GM21423 (cell line): ENCODE results near the gene TESK2.
"Not testable (repeated sequence)": the region's sequence is repeated elsewhere in the genome, so short reads cannot be mapped to it uniquely, and the experiment has no call there.

Experiments
- ATAC-seq: cut with Tn5 transposase; IDR thresholded peaks from one replicate; pipeline ENCODE4 v1.9.1; 2021; ENCODE audit warnings: mild to moderate bottlenecking, moderate library complexity; ENCODE audit not compliant: unreplicated experiment

The TESK2 gene

GRCh38 chr1:45510036-45510971, 19.3 kb upstream of the TESK2 start:
- no peak for ATAC-seq

- ATAC-seq: no peak
Observed at GRCh38 chr1:45508295-45509151, 17.6 kb upstream of the TESK2 start.

DNA sequence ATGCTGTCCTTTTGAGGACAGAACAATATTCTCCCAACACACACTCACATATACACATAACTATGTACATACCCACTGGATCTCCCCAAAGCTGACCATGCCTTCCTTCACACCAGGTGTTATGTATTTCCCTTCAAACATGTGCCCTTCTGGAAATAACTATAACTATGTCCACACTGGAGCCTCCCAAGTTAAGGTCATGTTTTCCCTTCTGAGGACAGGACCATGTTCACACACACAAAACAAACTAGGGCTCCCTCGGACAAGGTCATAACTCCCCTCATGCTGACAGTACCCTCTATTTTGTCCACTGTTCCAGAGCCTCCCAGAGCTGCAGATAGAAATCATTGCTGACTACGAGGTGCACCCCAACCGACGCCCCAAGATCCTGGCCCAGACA, 16.9 kb upstream of the TESK2 start:
- no peak for ATAC-seq

GRCh38 chr1:45507195-45507594, 16.2 kb upstream of the TESK2 start:
- ATAC-seq: no peak

DNA sequence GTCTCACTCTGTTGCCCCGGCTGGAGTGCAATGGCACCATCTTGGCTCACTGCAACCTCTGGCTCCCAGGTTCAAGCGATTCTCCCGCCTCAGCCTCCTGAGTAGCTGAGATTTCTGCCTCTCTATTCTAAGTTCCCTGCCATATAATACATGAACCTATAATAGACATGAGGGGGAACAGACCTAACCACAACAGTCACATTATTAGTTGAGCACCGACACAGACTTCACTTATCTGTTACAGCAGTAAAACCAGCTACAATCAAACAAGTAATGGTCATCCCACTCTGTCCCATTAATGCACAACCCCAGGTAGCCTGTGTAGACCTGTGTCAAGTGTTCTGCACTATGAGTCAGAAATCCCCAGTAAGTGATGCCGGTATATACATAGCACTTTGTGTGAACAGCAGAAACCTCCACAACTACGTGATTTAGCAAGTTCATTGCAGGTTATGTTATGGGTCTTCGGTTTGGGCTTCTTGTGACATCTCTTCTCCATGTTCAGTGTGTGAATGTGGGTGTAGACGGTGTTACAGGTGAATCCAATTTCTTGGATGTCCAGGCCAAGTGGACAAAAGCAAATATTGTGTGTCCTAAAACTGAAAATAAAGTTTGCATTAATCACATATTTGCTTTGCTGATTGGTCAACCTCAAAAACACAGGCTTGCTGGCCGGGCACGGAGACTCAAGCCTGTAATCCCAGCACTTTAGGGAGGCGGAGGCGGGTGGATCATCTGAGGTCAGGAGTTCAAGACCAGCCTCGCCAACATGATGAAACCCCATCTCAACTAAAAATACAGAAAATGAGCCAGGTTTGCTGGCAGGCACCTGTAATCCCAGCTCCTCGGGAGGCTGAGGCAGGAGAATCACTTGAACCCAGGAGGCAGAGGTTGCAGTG, 12.7 kb upstream of the TESK2 start:
- no peak for ATAC-seq

GRCh38 chr1:45501505-45501859, 10.5 kb upstream of the TESK2 start:
- ATAC-seq: no peak

DNA sequence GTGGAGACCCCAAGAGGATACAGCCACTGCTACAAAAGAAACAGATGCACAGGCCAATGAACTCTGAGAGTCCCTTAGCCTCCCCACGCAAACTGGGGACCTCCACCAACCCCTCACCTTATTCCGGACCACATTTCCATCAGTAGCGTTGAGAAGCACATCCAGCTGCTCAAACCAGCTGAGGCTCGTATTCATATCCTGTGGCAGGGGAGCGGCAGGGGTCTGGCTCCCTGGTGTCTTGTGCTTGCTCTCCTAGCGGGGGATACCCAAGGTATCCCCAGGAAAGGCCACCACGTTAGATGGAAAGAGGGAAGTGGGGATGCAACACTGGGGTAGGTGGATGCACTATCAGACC, 8.4 kb upstream of the TESK2 start:
- no peak for ATAC-seq

DNA sequence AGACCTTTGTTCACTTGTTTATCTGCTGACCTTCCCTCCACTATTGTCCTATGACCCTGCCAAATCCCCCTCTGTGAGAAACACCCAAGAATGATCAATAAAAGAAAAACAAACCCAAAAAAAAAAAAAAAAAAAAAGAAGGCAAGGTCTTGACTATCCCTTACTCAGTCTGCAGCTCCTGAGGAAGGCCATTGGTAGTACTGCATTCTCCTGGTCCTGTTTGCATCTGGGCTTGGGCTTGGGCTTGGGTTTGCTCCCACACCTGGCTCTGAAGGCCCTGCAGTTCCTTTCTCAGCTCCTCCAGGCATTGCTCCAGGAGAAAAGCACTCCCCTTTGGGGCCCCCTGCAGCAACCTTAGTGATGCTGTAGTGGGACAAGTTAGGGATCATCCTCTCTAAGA, 7.3 kb upstream of the TESK2 start:
- no peak for ATAC-seq

- no peak for ATAC-seq
Observed at GRCh38 chr1:45493116-45493697, 2.2 kb upstream of the TESK2 start.

GRCh38 chr1:45492691-45493090, 1.7 kb upstream of the TESK2 start:
- ATAC-seq: no peak

DNA sequence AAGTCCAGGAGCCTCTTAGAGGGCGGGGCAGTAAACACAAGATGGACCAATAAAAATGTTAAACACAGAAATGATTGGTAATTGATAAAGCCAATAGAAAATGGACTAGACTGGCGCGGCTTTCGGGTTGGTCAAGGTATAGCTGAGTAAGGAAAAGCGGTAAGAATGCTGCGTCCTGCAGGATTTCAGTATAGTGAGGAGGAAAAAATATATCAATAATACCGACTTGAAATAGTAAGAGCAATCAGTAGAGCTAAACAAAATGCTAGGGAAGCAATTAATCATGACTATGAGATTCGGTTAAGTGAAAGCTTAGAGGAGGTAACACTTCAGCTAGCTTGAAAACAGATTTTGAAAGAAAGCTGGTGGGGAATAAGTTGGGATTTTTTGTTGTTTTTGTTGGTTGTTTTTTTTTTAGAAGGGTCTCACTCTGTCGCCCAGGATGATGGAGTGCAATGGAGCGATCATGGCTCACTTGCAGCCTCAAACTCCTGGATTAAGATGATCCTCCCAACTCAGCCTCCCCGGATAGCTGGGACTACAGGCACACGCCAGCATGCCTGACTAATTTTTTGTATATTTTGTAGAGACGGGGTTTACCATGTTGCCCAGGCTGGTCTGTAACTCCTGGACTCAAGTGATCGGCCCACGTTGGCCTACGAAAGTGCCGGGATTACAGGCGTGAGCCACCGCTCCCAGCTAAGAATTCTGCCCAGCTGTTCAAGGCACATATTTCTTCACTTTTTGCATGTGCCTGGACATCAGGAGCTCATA, 711 bp upstream of the TESK2 start:
- no peak for ATAC-seq

GRCh38 chr1:45490121-45490625, 790 bp downstream of the TESK2 start:
- no peak for ATAC-seq

GRCh38 chr1:45489379-45489778, 1.6 kb downstream of the TESK2 start:
- not testable (repeated sequence) for ATAC-seq

DNA sequence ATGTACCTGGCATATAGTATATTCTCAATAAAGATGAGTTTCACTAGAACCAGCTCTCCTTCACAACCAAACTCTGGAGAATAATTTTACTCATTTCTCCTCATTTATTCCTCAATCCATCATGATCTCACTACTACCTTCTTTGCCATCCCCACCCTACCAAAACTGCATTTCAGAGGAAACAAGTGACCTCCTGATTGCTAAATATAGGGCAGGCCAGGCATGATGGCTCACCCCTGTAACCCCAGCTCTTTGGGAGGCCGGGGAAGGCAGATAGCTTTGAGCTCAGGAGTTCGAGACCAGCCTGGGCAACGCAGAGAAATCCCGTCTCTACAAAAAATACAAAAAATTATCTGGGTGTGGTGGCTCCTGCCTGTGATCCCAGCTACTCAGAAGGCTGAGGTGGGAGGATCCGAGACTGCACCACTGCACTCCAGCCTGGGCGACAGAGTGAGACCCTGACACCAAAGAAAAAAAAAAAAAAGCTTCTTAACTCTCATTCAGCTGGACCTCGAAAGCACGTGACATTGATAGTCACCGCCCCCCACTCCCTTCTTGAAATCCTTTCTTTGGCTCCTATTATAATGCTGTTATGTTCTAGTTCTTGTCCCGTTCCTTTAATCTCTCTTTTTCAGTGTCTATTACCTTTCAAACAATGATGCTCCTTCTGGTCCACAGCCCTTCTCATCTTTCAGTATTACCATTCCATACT, 2.1 kb downstream of the TESK2 start:
- no peak for ATAC-seq

DNA sequence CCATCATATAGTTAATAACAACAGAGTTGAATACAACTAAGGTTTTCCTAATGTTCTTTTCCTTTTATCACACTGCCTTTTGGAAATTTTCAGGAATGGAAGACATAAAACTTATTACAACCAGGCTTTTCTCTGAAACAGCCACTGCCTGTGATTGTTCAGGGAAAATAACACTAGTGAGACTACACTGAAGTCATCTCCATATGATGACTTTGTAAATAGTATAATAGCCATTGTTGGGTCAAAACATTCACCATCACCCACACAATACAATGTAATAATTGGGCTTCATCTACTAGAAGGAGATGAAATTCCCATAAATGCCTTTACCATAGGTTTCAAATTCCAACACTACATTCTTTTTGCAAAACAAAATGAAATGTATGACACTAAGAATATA, 5.0 kb downstream of the TESK2 start:
- no peak for ATAC-seq

GRCh38 chr1:45479039-45479748, 11.8 kb downstream of the TESK2 start:
- ATAC-seq: no peak

GRCh38 chr1:45478121-45478814, 12.7 kb downstream of the TESK2 start:
- no peak for ATAC-seq

DNA sequence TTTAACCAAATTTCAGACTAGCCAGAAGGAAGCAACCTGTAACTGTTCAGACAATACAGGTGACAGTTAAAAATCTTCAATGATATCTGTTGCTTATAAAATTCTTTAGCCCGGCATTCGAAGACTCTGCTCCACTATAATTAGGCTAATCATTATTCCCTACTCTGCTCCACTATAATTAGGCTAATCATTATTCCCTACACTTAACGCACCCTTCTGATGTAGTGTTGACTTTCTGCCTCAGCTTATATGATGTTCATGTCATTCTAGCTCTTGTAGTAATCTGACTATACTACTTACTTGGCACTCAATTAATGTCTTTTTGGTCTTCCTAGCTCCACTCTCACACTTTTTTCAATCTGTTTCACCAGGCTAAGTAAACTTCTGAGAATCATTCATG, 13.3 kb downstream of the TESK2 start:
- ATAC-seq: no peak
